Subcutaneous abdominal adipose tissue (tissue), 5 donors: ENCODE results near the gene LYL1.

Experiments used
- H3K27ac ChIP-seq: one replicate; pipeline ENCODE4 v1.7.0; 2013; ENCODE audit warnings: low read depth, mild to moderate bottlenecking, inconsistent platforms, low read length, moderate library complexity
- H3K27me3 ChIP-seq, 5 donors: one replicate each; pipeline ENCODE4 v1.7.0; 2013; ENCODE audit warnings: low read length in 5 of 5, inconsistent platforms in 1 of 5; ENCODE audit not compliant: control insufficient read depth in 5 of 5, insufficient read depth in 4 of 5
- H3K36me3 ChIP-seq, 5 donors: one replicate each; pipeline ENCODE4 v1.7.0; 2013; ENCODE audit warnings: low read length in 5 of 5; ENCODE audit not compliant: control insufficient read depth in 5 of 5, insufficient read depth in 5 of 5
- H3K4me1 ChIP-seq, 5 donors: one replicate each; pipeline ENCODE4 v1.7.0; 2013; ENCODE audit warnings: low read length in 5 of 5, mild to moderate bottlenecking in 3 of 5, moderate library complexity in 1 of 5; ENCODE audit not compliant: control insufficient read depth in 5 of 5, insufficient read depth in 5 of 5
- H3K4me3 ChIP-seq, 5 donors: one replicate each; pipeline ENCODE4 v1.7.0; 2013; ENCODE audit warnings: low read length in 5 of 5, low read depth in 1 of 5
- H3K9ac ChIP-seq, 5 donors: one replicate each; pipeline ENCODE4 v1.7.0; 2013; ENCODE audit warnings: low read length in 5 of 5, mild to moderate bottlenecking in 4 of 5, moderate library complexity in 3 of 5
- H3K9me3 ChIP-seq, 5 donors: one replicate each; pipeline ENCODE4 v1.7.0; 2013; ENCODE audit warnings: low read length in 5 of 5; ENCODE audit not compliant: control insufficient read depth in 5 of 5
- donor health status: healthy.
- donor health status: healthy.
- donor health status: healthy.
- donor health status: healthy.
- donor health status: healthy.

Gene LYL1

GRCh38 chr19:13074378-13074777, 28.3 kb downstream of the LYL1 start:
- Histone ChIP-seq H3K27ac (no peak overlapping the region), H3K4me1 (peaks cover 13 to 65% (median 54%) of the 10 kb centered on the region in 5 donors), H3K36me3 (peaks cover 0 to 58% (median 45%) of the 10 kb centered on the region in 5 donors)

GRCh38 chr19:13073263-13073662, 29.4 kb downstream of the LYL1 start:
- Histone ChIP-seq H3K4me1 (peaks cover 7 to 65% (median 48%) of the 10 kb centered on the region in 5 donors), H3K9ac (no peak overlapping the region), H3K36me3 (peaks cover 0 to 49% (median 40%) of the 10 kb centered on the region in 5 donors), H3K4me3 (no peak overlapping the region), H3K27me3 (no peaks in the 10 kb centered on the region), H3K27ac (no peak overlapping the region), H3K9me3 (no peaks in the 10 kb centered on the region)

More at GRCh38 chr19:13074378-13074777, 28.3 kb downstream of the LYL1 start:
- H3K27me3 ChIP-seq = no peaks in the 10 kb centered on the region
- no peak overlapping the region for H3K9ac ChIP-seq
- H3K4me3 ChIP-seq = no peak overlapping the region
- H3K9me3 ChIP-seq = no peaks in the 10 kb centered on the region

GRCh38 chr19:13072188-13072908, 30.3 kb downstream of the LYL1 start:
- Histone ChIP-seq H3K4me3 (no peak overlapping the region), H3K36me3 (peaks cover 0 to 41% (median 36%) of the 10 kb centered on the region in 5 donors), H3K27ac (peak overlapping the region; percentile 30), H3K9me3 (no peaks in the 10 kb centered on the region), H3K4me1 (peaks cover 7 to 65% (median 50%) of the 10 kb centered on the region in 5 donors), H3K9ac (peak overlapping the region in 1 of 5 donors; percentile 53), H3K27me3 (no peaks in the 10 kb centered on the region)

GRCh38 chr19:13071444-13072187, 31.0 kb downstream of the LYL1 start:
- H3K4me1 ChIP-seq = peaks cover 6 to 65% (median 50%) of the 10 kb centered on the region in 5 donors
- peak overlapping the region in 1 of 5 donors; percentile 53 for H3K9ac ChIP-seq
- peaks cover 0 to 35% (median 33%) of the 10 kb centered on the region in 5 donors for H3K36me3 ChIP-seq
- no peak overlapping the region for H3K4me3 ChIP-seq
- H3K27me3 ChIP-seq = no peaks in the 10 kb centered on the region
- no peaks in the 10 kb centered on the region for H3K9me3 ChIP-seq
- peak overlapping the region; percentile 54 for H3K27ac ChIP-seq

GRCh38 chr19:13070425-13071140, 32.1 kb downstream of the LYL1 start:
- H3K4me3 ChIP-seq = peak overlapping the region in 1 of 5 donors; percentile 6
- peak overlapping the region in 1 of 5 donors; percentile 39 for H3K9ac ChIP-seq
- peaks cover 3 to 67% (median 52%) of the 10 kb centered on the region in 5 donors for H3K4me1 ChIP-seq

GRCh38 chr19:13069415-13070359, 33.0 kb downstream of the LYL1 start:
- peak overlapping the region; percentile 18 for H3K27ac ChIP-seq
- no peaks in the 10 kb centered on the region for H3K9me3 ChIP-seq
- H3K9ac ChIP-seq = peak overlapping the region in 2 of 5 donors; percentile 16 to 39
- H3K36me3 ChIP-seq = peaks cover 0 to 21% (median 16%) of the 10 kb centered on the region in 5 donors
- no peaks in the 10 kb centered on the region for H3K27me3 ChIP-seq
- H3K4me1 ChIP-seq = peaks cover 7 to 76% (median 61%) of the 10 kb centered on the region in 5 donors
- no peak overlapping the region for H3K4me3 ChIP-seq

More at GRCh38 chr19:13070425-13071140, 32.1 kb downstream of the LYL1 start:
- no peaks in the 10 kb centered on the region for H3K27me3 ChIP-seq
- H3K9me3 ChIP-seq = no peaks in the 10 kb centered on the region
- H3K27ac ChIP-seq = peak overlapping the region; percentile 54
- H3K36me3 ChIP-seq = peaks cover 0 to 27% (median 22%) of the 10 kb centered on the region in 5 donors

- Histone ChIP-seq H3K9ac (peak overlapping the region in 1 of 5 donors; percentile 39), H3K9me3 (no peaks in the 10 kb centered on the region), H3K4me3 (no peak overlapping the region), H3K27ac (peak overlapping the region; percentile 16), H3K36me3 (peaks cover 0 to 9% (median 5%) of the 10 kb centered on the region in 5 donors), H3K27me3 (no peaks in the 10 kb centered on the region), H3K4me1 (peaks cover 11 to 91% (median 75%) of the 10 kb centered on the region in 5 donors)
Observed at GRCh38 chr19:13068085-13068846, 34.4 kb downstream of the LYL1 start.

GRCh38 chr19:13066933-13067807, 35.5 kb downstream of the LYL1 start:
- Histone ChIP-seq H3K36me3 (peaks cover 0 to 4% (median 0%) of the 10 kb centered on the region in 5 donors), H3K9ac (peak overlapping the region in 1 of 5 donors; percentile 56), H3K27ac (no peak overlapping the region), H3K4me3 (no peak overlapping the region), H3K27me3 (no peaks in the 10 kb centered on the region), H3K9me3 (no peaks in the 10 kb centered on the region), H3K4me1 (peaks cover 11 to 98% (median 86%) of the 10 kb centered on the region in 5 donors)
